MCF 10A (cell line): ENCODE data around the gene KCNJ10. TPM values are rescaled to one million over a fixed set of nuclear protein-coding genes. Genes with fewer than 3 reads are reported as not detected.
A peak's percentile ranks its signal among the peaks of the same experiment; 100 is the strongest.

Source experiments
- BruUV-seq: library from RNA; stranded (reverse); fragments of 400-500 nt; replicated peaks from 2 replicates; lab custom pipeline; 2021; lab: Mats Ljungman, UMichigan
- CTCF ChIA-PET: fragments of 300-600 bp; sonication (Branson Sonifier 250); formaldehyde crosslinking; extraction: SDS; loops from one replicate; lab custom pipeline; 2021; ENCODE audit warnings: antibody characterized with exemption, inconsistent platforms; lab: Yijun Ruan, JAX
- POLR2A ChIA-PET: fragments of 300-600, 350-650 bp; sonication (Branson Sonifier 250); formaldehyde crosslinking; extraction: SDS; loops from one replicate; lab custom pipeline; 2020; ENCODE audit warnings: antibody characterized with exemption, inconsistent platforms; lab: Yijun Ruan, JAX
- DNase-seq: peaks from one replicate; pipeline ENCODE4 v3.0.0-alpha.2; 2018; ENCODE audit not compliant: unreplicated experiment
- H3K27ac Mint-ChIP-seq: one replicate; pipeline ENCODE4 v1.8.0; 2022; ENCODE audit warnings: mild to moderate bottlenecking, low read depth, mixed read lengths; ENCODE audit not compliant: unreplicated experiment
- H3K27me3 Mint-ChIP-seq: one replicate; pipeline ENCODE4 v1.8.0; 2022; ENCODE audit warnings: mixed read lengths; ENCODE audit not compliant: insufficient read depth, unreplicated experiment
- H3K36me3 Mint-ChIP-seq: one replicate; pipeline ENCODE4 v1.8.0; 2022; ENCODE audit warnings: mild to moderate bottlenecking, moderate library complexity, mixed read lengths; ENCODE audit not compliant: insufficient read depth, unreplicated experiment
- H3K4me1 Mint-ChIP-seq: one replicate; pipeline ENCODE4 v1.8.0; 2022; ENCODE audit warnings: mixed read lengths; ENCODE audit not compliant: insufficient read depth, unreplicated experiment
- H3K4me3 Mint-ChIP-seq: one replicate; pipeline ENCODE4 v1.8.0; 2022; ENCODE audit warnings: mild to moderate bottlenecking, moderate library complexity, mixed read lengths; ENCODE audit not compliant: unreplicated experiment
- H3K9me3 Mint-ChIP-seq: one replicate; pipeline ENCODE4 v1.8.0; 2022; ENCODE audit warnings: mixed read lengths; ENCODE audit not compliant: unreplicated experiment
- intact Hi-C: fragments of 100-400 bp; cut with micrococcal nuclease; formaldehyde crosslinking; loops from 2 replicates; pipeline ENCODE4 v1.14.1; 2022
- total RNA-seq: library from RNA; stranded (reverse); gene quantifications from 2 replicates; pipeline ENCODE4 v1.2.3, GENCODE V29; 2022
- TF ChIP-seq, protein P1 (sequence below): fragments of 200-600 bp; IDR thresholded peaks from one replicate; pipeline ENCODE4 v1.8.0; 2022; ENCODE audit warnings: antibody characterized with exemption, mild to moderate bottlenecking; ENCODE audit not compliant: unreplicated experiment

The KCNJ10 gene
- total RNA-seq, 1 experiment from 2014 or later, result not detected

DNA sequence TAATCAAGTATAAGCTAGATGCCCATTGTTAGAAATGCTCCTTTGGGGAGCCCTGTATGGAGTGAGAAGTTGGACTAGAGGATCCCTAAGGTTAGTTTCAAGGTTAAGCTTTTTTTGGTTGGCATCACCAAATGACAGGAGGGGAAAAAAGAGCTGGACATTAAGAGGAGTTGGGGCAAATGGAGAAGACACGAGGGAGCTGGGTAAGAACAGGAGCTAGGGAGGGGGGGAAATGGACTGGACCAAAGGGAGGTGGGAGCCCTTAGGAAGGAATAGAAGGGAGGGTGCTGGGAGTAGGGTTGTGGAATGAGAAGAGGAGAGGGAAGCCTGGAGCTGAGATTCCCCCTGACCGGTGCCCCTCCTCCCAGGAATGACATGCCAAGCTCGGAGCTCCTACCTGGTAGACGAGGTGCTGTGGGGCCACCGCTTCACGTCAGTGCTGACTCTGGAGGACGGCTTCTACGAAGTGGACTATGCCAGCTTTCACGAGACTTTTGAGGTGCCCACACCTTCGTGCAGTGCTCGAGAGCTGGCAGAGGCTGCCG lies 17.2 kb upstream of the KCNJ10 start:
- Mint-ChIP-seq H3K4me3 (no peak overlapping the region), H3K9me3 (no peaks in the 10 kb centered on the region), H3K27ac (no peak overlapping the region), H3K36me3 (peaks cover 4% of the 10 kb centered on the region), H3K4me1 (peaks cover 5% of the 10 kb centered on the region), H3K27me3 (peaks cover 11% of the 10 kb centered on the region)
- TF ChIP-seq, protein P1, sequence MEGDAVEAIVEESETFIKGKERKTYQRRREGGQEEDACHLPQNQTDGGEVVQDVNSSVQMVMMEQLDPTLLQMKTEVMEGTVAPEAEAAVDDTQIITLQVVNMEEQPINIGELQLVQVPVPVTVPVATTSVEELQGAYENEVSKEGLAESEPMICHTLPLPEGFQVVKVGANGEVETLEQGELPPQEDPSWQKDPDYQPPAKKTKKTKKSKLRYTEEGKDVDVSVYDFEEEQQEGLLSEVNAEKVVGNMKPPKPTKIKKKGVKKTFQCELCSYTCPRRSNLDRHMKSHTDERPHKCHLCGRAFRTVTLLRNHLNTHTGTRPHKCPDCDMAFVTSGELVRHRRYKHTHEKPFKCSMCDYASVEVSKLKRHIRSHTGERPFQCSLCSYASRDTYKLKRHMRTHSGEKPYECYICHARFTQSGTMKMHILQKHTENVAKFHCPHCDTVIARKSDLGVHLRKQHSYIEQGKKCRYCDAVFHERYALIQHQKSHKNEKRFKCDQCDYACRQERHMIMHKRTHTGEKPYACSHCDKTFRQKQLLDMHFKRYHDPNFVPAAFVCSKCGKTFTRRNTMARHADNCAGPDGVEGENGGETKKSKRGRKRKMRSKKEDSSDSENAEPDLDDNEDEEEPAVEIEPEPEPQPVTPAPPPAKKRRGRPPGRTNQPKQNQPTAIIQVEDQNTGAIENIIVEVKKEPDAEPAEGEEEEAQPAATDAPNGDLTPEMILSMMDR, result no peak
- POLR2A ChIA-PET, result interaction anchor here (0.5 to 3.0 kb wide), 7 partner anchors 8 to 198 kb away, joined by 3 to 23 read pairs (median 3); partner anchors contain the start of genes IGSF8 and PEX19
- CTCF ChIA-PET, result interaction anchor here (0.7 to 37.7 kb wide), 30 partner anchors 9 to 282 kb away, joined by 3 to 1546 read pairs (median 6); partner anchors contain the start of genes IGSF8, KCNJ10, KCNJ9 and PEX19
- BruUV-seq, result no TSS peak
- no peak for DNase-seq
- intact Hi-C loops, result no loop called here

GRCh38 chr1:160086456-160086892 lies 16.5 kb upstream of the KCNJ10 start:
- peaks cover 18% of the 10 kb centered on the region for H3K27me3 Mint-ChIP-seq
- DNase-seq, result no peak
- ChIA-PET POLR2A (interaction anchor here (0.6 to 3.0 kb wide), 12 partner anchors 7 to 199 kb away, joined by 3 to 23 read pairs (median 4); partner anchors contain the start of genes DCAF8, IGSF8 and PEX19), CTCF (interaction anchor here (0.6 to 37.7 kb wide), 50 partner anchors 10 to 1030 kb away, joined by 3 to 1546 read pairs (median 5); partner anchors contain the start of genes CASQ1, IGSF8, KCNJ10 and KCNJ9)
- H3K27ac Mint-ChIP-seq, result no peak overlapping the region
- H3K4me1 Mint-ChIP-seq, result peaks cover 5% of the 10 kb centered on the region
- no peaks in the 10 kb centered on the region for H3K9me3 Mint-ChIP-seq
- no peak overlapping the region for H3K4me3 Mint-ChIP-seq
- intact Hi-C loops, result no loop called here
- TF ChIP-seq, protein P1, result no peak
- no TSS peak for BruUV-seq
- H3K36me3 Mint-ChIP-seq, result peaks cover 4% of the 10 kb centered on the region

DNA sequence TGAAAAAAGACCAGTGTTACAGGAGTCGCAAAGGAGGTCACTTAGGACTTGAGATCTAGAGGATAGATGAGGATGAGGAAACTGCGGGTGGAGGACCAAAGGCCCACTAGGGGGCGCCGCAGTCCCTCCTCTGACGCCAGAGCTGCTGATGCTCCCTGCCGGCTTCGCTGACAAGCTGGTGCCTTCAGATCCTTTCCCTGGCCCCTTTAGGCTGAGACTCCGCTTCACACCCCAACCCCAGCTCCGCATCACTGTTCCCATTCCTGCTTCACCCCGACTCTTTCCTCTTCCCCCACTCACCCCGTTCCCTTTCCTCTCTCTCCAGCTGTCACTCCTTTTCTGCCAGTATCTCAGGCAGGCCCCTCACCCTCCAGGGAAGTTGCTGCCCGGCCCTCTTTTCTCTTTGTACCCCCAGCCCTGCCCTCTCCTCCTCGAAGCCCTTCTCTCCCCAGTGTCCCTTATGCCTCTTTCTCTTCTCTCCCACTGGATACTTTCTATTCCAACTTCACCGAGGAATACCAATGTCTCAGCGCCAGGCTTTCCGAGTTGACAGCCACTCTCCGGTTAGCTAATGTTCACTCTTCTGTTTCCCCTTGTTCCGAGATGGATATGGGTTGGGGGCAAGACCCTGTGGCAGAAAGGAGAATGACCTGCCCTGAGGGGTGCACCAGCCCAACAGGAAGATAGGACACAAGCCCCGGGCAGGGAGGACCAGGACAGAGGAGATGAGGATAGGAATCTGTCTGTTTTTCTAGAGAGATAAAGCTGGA lies 15.9 kb upstream of the KCNJ10 start:
- Mint-ChIP-seq H3K27me3 (peaks cover 24% of the 10 kb centered on the region), H3K36me3 (peaks cover 2% of the 10 kb centered on the region), H3K9me3 (no peaks in the 10 kb centered on the region), H3K4me1 (peaks cover 5% of the 10 kb centered on the region), H3K4me3 (no peak overlapping the region), H3K27ac (no peak overlapping the region)
- intact Hi-C loops, result loop anchor here (1.0 kb wide), 3 partner anchors 166 to 330 kb away; no protein-coding TSS in a partner anchor
- TF ChIP-seq, protein P1, result peak; percentile 96
- POLR2A ChIA-PET, result interaction anchor here (0.6 to 3.0 kb wide), 10 partner anchors 10 to 953 kb away, joined by 3 to 15 read pairs (median 5); partner anchors contain the start of genes DCAF8, IGSF8 and PEX19
- CTCF ChIA-PET, result interaction anchor here (0.6 to 37.7 kb wide), 74 partner anchors 11 to 1031 kb away, joined by 3 to 1546 read pairs (median 5); partner anchors contain the start of genes CASQ1, IGSF8, KCNJ10 and KCNJ9
- DNase-seq, result peak; percentile 82
- BruUV-seq, result no TSS peak
